ENCODE data around the gene IL13RA1.
A peak's percentile ranks its signal among the peaks of the same experiment; 100 is the strongest.

The IL13RA1 gene

GRCh38 chrX:118736394-118737010, 9.1 kb downstream of the IL13RA1 start:
- H3K4me3 Mint-ChIP-seq = no peak overlapping the region

GRCh38 chrX:118739577-118739976, 12.2 kb downstream of the IL13RA1 start:
- Mint-ChIP-seq H3K27ac (no peak overlapping the region), H3K27me3 (peaks cover 14 to 22% of the 10 kb centered on the region in 2 donors), H3K9me3 (no peaks in the 10 kb centered on the region), H3K4me1 (ENCODE audit: low read depth in 2 of 2) (no peaks in the 10 kb centered on the region), H3K36me3 (ENCODE audit: insufficient read depth) (no peaks in the 10 kb centered on the region), H3K4me3 (no peak overlapping the region)
- no peak for DNase-seq
- ATAC-seq (replicated peaks) = no peak

More at GRCh38 chrX:118736394-118737010, 9.1 kb downstream of the IL13RA1 start:
- no peak for ATAC-seq (replicated peaks)
- Mint-ChIP-seq H3K27me3 (peaks cover 14 to 22% of the 10 kb centered on the region in 2 donors), H3K27ac (no peak overlapping the region), H3K4me1 (ENCODE audit: low read depth in 2 of 2) (no peaks in the 10 kb centered on the region), H3K9me3 (peaks cover 0 to 1% of the 10 kb centered on the region in 2 donors), H3K36me3 (ENCODE audit: insufficient read depth) (no peaks in the 10 kb centered on the region)
- no peak for DNase-seq

GRCh38 chrX:118740276-118740889, 13.0 kb downstream of the IL13RA1 start:
- no peaks in the 10 kb centered on the region for H3K4me1 Mint-ChIP-seq (ENCODE audit: low read depth in 2 of 2)
- H3K36me3 Mint-ChIP-seq (ENCODE audit: insufficient read depth) = no peaks in the 10 kb centered on the region
- H3K9me3 Mint-ChIP-seq = no peaks in the 10 kb centered on the region
- ATAC-seq (replicated peaks) = no peak
- no peak for DNase-seq
- H3K27me3 Mint-ChIP-seq = peaks cover 14% of the 10 kb centered on the region in 2 donors
- H3K4me3 Mint-ChIP-seq = no peak overlapping the region
- H3K27ac Mint-ChIP-seq = no peak overlapping the region

- Mint-ChIP-seq H3K4me1 (ENCODE audit: low read depth in 2 of 2) (no peaks in the 10 kb centered on the region), H3K36me3 (ENCODE audit: insufficient read depth) (no peaks in the 10 kb centered on the region), H3K27ac (no peak overlapping the region), H3K9me3 (no peaks in the 10 kb centered on the region), H3K27me3 (no peaks in the 10 kb centered on the region), H3K4me3 (no peak overlapping the region)
- ATAC-seq (replicated peaks) = no peak
- no peak for DNase-seq
These were observed 14.8 kb downstream of the IL13RA1 start for GRCh38 chrX:118742176-118742575.

- Mint-ChIP-seq H3K4me1 (ENCODE audit: low read depth in 2 of 2) (no peaks in the 10 kb centered on the region), H3K27me3 (no peaks in the 10 kb centered on the region), H3K9me3 (no peaks in the 10 kb centered on the region), H3K27ac (no peak overlapping the region), H3K36me3 (ENCODE audit: insufficient read depth) (no peaks in the 10 kb centered on the region), H3K4me3 (no peak overlapping the region)
- no peak for DNase-seq
- ATAC-seq (replicated peaks) = no peak
These were observed 18.2 kb downstream of the IL13RA1 start for GRCh38 chrX:118745570-118745969.

GRCh38 chrX:118751950-118752783, 24.8 kb downstream of the IL13RA1 start:
- H3K4me3 Mint-ChIP-seq = no peak overlapping the region
- H3K27me3 Mint-ChIP-seq = peaks cover 10 to 19% of the 10 kb centered on the region in 2 donors
- ATAC-seq (replicated peaks) = peak; percentile 22
- no peaks in the 10 kb centered on the region for H3K36me3 Mint-ChIP-seq (ENCODE audit: insufficient read depth)
- no peaks in the 10 kb centered on the region for H3K4me1 Mint-ChIP-seq (ENCODE audit: low read depth in 2 of 2)
- DNase-seq = no peak
- H3K9me3 Mint-ChIP-seq = no peaks in the 10 kb centered on the region
- H3K27ac Mint-ChIP-seq = no peak overlapping the region

- peaks cover 10 to 20% of the 10 kb centered on the region in 2 donors for H3K27me3 Mint-ChIP-seq
- no peak overlapping the region for H3K4me3 Mint-ChIP-seq
- no peak overlapping the region for H3K27ac Mint-ChIP-seq
- H3K9me3 Mint-ChIP-seq = no peaks in the 10 kb centered on the region
- H3K36me3 Mint-ChIP-seq (ENCODE audit: insufficient read depth) = no peaks in the 10 kb centered on the region
- no peaks in the 10 kb centered on the region for H3K4me1 Mint-ChIP-seq (ENCODE audit: low read depth in 2 of 2)
- ATAC-seq (replicated peaks) (no peak), DNase-seq (no peak)
These were observed 28.2 kb downstream of the IL13RA1 start for GRCh38 chrX:118755633-118756032.

- no peaks in the 10 kb centered on the region for H3K4me1 Mint-ChIP-seq (ENCODE audit: low read depth in 2 of 2)
- no peak overlapping the region for H3K4me3 Mint-ChIP-seq
- no peaks in the 10 kb centered on the region for H3K36me3 Mint-ChIP-seq (ENCODE audit: insufficient read depth)
- H3K27ac Mint-ChIP-seq = no peak overlapping the region
- ATAC-seq (replicated peaks) (no peak), DNase-seq (no peak)
- peaks cover 10 to 19% of the 10 kb centered on the region in 2 donors for H3K27me3 Mint-ChIP-seq
- no peaks in the 10 kb centered on the region for H3K9me3 Mint-ChIP-seq
These were observed 28.7 kb downstream of the IL13RA1 start for GRCh38 chrX:118756101-118756500.

GRCh38 chrX:118758511-118758910, 31.1 kb downstream of the IL13RA1 start:
- Mint-ChIP-seq H3K4me3 (no peak overlapping the region), H3K36me3 (ENCODE audit: insufficient read depth) (no peaks in the 10 kb centered on the region), H3K9me3 (no peaks in the 10 kb centered on the region), H3K27ac (no peak overlapping the region), H3K4me1 (ENCODE audit: low read depth in 2 of 2) (no peaks in the 10 kb centered on the region), H3K27me3 (peaks cover 14 to 17% of the 10 kb centered on the region in 2 donors)
- DNase-seq (no peak), ATAC-seq (replicated peaks) (no peak)

- Mint-ChIP-seq H3K4me3 (no peak overlapping the region), H3K27me3 (peaks cover 14 to 17% of the 10 kb centered on the region in 2 donors), H3K27ac (no peak overlapping the region), H3K4me1 (ENCODE audit: low read depth in 2 of 2) (no peaks in the 10 kb centered on the region), H3K9me3 (no peaks in the 10 kb centered on the region), H3K36me3 (ENCODE audit: insufficient read depth) (no peaks in the 10 kb centered on the region)
- ATAC-seq (replicated peaks) (no peak), DNase-seq (no peak)
These were observed 32.6 kb downstream of the IL13RA1 start for GRCh38 chrX:118760025-118760424.

GRCh38 chrX:118761939-118762707, 34.7 kb downstream of the IL13RA1 start:
- Mint-ChIP-seq H3K27ac (no peak overlapping the region), H3K4me3 (no peak overlapping the region), H3K36me3 (ENCODE audit: insufficient read depth) (no peaks in the 10 kb centered on the region), H3K9me3 (no peaks in the 10 kb centered on the region), H3K4me1 (ENCODE audit: low read depth in 2 of 2) (no peaks in the 10 kb centered on the region), H3K27me3 (peaks cover 1 to 7% of the 10 kb centered on the region in 2 donors)
- ATAC-seq (replicated peaks) (no peak), DNase-seq (no peak)

- no peaks in the 10 kb centered on the region for H3K9me3 Mint-ChIP-seq
- no peaks in the 10 kb centered on the region for H3K4me1 Mint-ChIP-seq (ENCODE audit: low read depth in 2 of 2)
- DNase-seq = no peak
- H3K27me3 Mint-ChIP-seq = peaks cover 0 to 7% of the 10 kb centered on the region in 2 donors
- no peaks in the 10 kb centered on the region for H3K36me3 Mint-ChIP-seq (ENCODE audit: insufficient read depth)
- ATAC-seq (replicated peaks) = no peak
- H3K27ac Mint-ChIP-seq = no peak overlapping the region
- H3K4me3 Mint-ChIP-seq = no peak overlapping the region
These were observed 36.1 kb downstream of the IL13RA1 start for GRCh38 chrX:118763489-118763888.

- Mint-ChIP-seq H3K9me3 (no peaks in the 10 kb centered on the region), H3K4me3 (no peak overlapping the region), H3K4me1 (ENCODE audit: low read depth in 2 of 2) (no peaks in the 10 kb centered on the region), H3K36me3 (ENCODE audit: insufficient read depth) (no peaks in the 10 kb centered on the region), H3K27me3 (peaks cover 0 to 7% of the 10 kb centered on the region in 2 donors), H3K27ac (no peak overlapping the region)
- no peak for ATAC-seq (replicated peaks)
- DNase-seq = no peak
These were observed 36.7 kb downstream of the IL13RA1 start for GRCh38 chrX:118764122-118764521.
